Ishikawa (cell line): ENCODE data around the gene CCDC71.

ENCODE experiments used
- CEBPB ChIP-seq: IDR thresholded peaks from 2 replicates; pipeline ENCODE4 v1.6.1; 2012
- CREB1 ChIP-seq: IDR thresholded peaks from 2 replicates; pipeline ENCODE4 v1.6.1; 2012; ENCODE audit warnings: low read depth
- EGR1 ChIP-seq: IDR thresholded peaks from 2 replicates; pipeline ENCODE4 v1.6.1; 2012
- EP300 ChIP-seq: IDR thresholded peaks from 2 replicates; pipeline ENCODE4 v1.6.1; 2012; ENCODE audit warnings: borderline replicate concordance
- FOXM1 ChIP-seq: IDR thresholded peaks from 2 replicates; pipeline ENCODE4 v1.6.1; 2012; ENCODE audit warnings: low read depth, borderline replicate concordance
- NFIC ChIP-seq: IDR thresholded peaks from 2 replicates; pipeline ENCODE4 v1.6.1; 2012
- RAD21 ChIP-seq: IDR thresholded peaks from 2 replicates; pipeline ENCODE4 v1.6.1; 2012; ENCODE audit warnings: low read depth
- REST ChIP-seq: IDR thresholded peaks from 2 replicates; pipeline ENCODE4 v1.6.1; 2012; ENCODE audit warnings: low read depth, mild to moderate bottlenecking
- TAF1 ChIP-seq: IDR thresholded peaks from 2 replicates; pipeline ENCODE4 v1.6.1; 2012; ENCODE audit warnings: low read depth, mild to moderate bottlenecking
- TCF12 ChIP-seq: IDR thresholded peaks from 2 replicates; pipeline ENCODE4 v1.6.1; 2012; ENCODE audit warnings: low read depth
- TEAD4 ChIP-seq: IDR thresholded peaks from 2 replicates; pipeline ENCODE4 v1.6.1; 2012
- YY1 ChIP-seq: IDR thresholded peaks from 2 replicates; pipeline ENCODE4 v1.6.1; 2012; ENCODE audit warnings: low read depth
- ZBTB7A ChIP-seq: IDR thresholded peaks from 2 replicates; pipeline ENCODE4 v1.6.1; 2012; ENCODE audit warnings: low read depth

CCDC71 gene

GRCh38 chr3:49198161-49198560 is 32.0 kb upstream of the CCDC71 start:
- TF ChIP-seq TCF12 (no peak), YY1 (no peak), CREB1 (no peak), TAF1 (no peak), TEAD4 (no peak), ZBTB7A (no peak), REST (no peak), NFIC (no peak), EP300 (no peak)

GRCh38 chr3:49191741-49192140 is 25.6 kb upstream of the CCDC71 start:
- TF ChIP-seq NFIC (no peak), FOXM1 (no peak), CREB1 (no peak), REST (no peak), TAF1 (no peak), ZBTB7A (no peak), TEAD4 (no peak), YY1 (no peak)

- no peak for TF ChIP-seq EP300
- TF ChIP-seq REST, result no peak
- TF ChIP-seq NFIC, result no peak
- no peak for TF ChIP-seq FOXM1
- no peak for TF ChIP-seq ZBTB7A
- TF ChIP-seq EGR1, result no peak
- no peak for TF ChIP-seq CREB1
- no peak for TF ChIP-seq YY1
Measured at GRCh38 chr3:49183873-49184272, 17.7 kb upstream of the CCDC71 start.

GRCh38 chr3:49182682-49183081 is 16.6 kb upstream of the CCDC71 start:
- no peak for TF ChIP-seq RAD21
- no peak for TF ChIP-seq FOXM1

- TF ChIP-seq FOXM1 (no peak), TEAD4 (no peak), CEBPB (no peak), EP300 (no peak), RAD21 (no peak), ZBTB7A (no peak), TAF1 (no peak)
Measured at GRCh38 chr3:49181351-49181750, 15.2 kb upstream of the CCDC71 start.

- TF ChIP-seq TCF12 (no peak), TEAD4 (no peak), YY1 (no peak), ZBTB7A (no peak)
Measured at GRCh38 chr3:49180116-49180515, 14.0 kb upstream of the CCDC71 start.

GRCh38 chr3:49177073-49177472 is 10.9 kb upstream of the CCDC71 start:
- TF ChIP-seq CREB1 (no peak), RAD21 (no peak), ZBTB7A (no peak), EGR1 (no peak), TAF1 (no peak), YY1 (no peak)
